ENCODE measurements around the gene RAB3IL1.

DNA sequence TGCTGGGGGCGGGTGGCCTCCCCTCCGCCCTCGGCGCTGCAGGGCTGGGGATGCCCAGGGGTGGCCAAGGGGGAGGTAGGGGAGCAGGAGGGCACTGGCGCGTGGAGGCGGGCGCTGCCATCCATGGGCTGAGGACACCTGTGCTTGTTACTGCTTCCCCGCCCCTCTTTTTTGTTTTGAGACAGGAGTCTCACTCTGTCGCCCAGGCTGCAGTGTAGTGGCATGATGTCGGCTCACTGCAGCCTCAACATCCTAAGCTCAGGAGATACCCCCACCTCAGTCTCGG is 25.3 kb downstream of the RAB3IL1 start:
- TF ChIP-seq, protein P1, sequence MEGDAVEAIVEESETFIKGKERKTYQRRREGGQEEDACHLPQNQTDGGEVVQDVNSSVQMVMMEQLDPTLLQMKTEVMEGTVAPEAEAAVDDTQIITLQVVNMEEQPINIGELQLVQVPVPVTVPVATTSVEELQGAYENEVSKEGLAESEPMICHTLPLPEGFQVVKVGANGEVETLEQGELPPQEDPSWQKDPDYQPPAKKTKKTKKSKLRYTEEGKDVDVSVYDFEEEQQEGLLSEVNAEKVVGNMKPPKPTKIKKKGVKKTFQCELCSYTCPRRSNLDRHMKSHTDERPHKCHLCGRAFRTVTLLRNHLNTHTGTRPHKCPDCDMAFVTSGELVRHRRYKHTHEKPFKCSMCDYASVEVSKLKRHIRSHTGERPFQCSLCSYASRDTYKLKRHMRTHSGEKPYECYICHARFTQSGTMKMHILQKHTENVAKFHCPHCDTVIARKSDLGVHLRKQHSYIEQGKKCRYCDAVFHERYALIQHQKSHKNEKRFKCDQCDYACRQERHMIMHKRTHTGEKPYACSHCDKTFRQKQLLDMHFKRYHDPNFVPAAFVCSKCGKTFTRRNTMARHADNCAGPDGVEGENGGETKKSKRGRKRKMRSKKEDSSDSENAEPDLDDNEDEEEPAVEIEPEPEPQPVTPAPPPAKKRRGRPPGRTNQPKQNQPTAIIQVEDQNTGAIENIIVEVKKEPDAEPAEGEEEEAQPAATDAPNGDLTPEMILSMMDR (IDR thresholded peaks at IDR 0.05), result no peak
- TF ChIP-seq POLR2A (IDR thresholded peaks at IDR 0.05), result no peak

Measured in body of pancreas (tissue), 4 donors.